Activated CD4-positive, alpha-beta T cell treated with anti-CD3 and anti-CD28 coated beads, Interleukin-2, amount 50 U/mL, for 24 hours (primary cell): ENCODE data around the gene GNG8.
A peak's percentile ranks its signal among the peaks of the same experiment; 100 is the strongest.

Experiments used
- DNase-seq, 2 donors: peaks; one replicate each; pipeline ENCODE4 v3.0.0-alpha.2; 2020; ENCODE audit warnings: low read depth in 1 of 2, low spot score in 1 of 2

GNG8 gene

DNA sequence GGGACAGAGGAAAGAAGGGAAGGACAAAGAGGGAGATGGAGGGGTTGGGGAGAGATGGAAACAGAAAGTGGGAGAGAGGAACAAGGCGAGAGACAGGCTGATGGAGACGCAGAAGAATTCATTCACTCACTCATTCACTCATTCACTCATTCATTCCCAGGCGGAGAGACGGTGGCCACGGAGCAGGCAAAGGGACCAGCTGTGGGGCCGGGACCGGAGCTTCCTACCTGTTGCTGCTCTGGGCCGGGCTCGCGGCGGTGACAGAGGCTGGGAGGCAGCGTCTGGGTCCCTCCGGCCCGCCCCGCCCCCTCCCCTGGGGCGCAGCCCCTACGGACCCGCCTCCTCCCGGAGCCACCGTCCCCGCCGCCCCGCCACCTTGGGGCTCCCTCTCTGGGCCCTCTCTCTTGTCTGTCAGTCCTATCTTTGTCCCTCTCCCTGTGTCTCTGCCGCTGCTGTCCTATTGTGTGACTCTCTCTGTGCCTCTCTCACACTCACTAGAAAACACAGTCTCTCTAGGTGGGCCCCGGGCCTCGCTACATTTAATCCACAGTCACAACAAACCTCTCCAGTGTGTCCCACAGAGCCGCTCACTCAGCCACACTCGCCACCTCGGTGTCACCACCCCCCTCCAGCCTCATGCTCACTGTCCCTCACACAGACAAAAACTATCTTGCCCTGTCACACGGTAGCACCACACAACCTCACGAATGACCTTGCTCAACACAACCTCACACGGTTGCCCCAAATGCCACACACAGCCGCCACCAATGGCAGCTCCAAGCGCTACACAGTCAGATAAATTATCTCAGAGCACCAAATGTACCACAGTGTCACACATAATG is at the start of gene GNG8:
TSS of gene GNG8 (minus strand) at position 283 of the 842 bp plus-strand sequence. CDS start 1,520 bp downstream, outside the sequence.
- DNase-seq = no peak

DNA sequence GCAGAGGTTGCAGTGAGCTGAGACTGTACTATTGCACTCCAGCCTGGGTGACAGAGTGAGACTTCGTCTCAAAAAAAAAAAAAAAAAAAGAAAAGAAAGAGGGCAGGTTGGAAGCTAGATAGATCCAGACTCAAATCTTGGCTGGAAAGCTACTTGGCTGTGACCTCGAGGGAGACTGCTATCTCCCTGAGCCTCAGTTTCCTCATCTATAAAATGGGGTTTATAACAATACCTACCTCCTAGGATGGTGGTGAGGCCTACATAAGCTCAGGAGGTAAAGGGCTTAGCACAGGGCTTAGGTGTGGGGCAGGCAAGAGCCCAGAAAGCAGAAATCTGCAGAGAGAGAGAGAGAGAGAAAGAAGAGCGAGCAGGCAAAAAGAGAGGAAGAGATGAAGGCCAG is 49.2 kb upstream of the GNG8 start:
- no peak for DNase-seq

DNA sequence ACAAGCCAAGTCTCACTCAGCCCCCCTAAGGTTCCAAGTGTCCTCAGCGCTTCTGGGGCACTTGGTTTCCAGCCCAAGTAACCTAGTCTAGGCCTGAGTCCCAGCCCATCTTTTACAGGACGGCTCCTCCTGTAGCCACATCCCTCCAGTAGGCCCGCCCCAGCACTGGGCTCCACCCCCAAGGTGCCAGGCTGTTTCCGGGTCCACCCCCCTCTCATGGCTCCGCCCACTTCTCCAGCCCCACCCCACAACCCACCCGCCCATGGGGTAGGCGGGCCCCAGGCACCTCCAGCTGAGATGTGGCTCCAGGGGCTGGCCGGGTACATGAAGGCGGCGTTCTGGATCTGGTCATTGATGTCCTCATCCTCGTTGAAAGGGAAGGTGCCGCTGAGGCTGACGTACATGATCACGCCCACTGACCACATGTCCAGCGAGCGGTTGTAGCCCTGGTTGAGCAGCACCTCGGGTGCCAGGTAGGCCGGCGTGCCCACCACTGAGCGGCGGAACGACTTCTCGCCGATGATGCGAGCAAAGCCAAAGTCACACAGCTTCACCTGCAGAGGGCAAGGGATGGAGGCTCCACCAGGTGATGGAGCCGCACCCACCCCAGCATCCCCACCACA is 42.2 kb upstream of the GNG8 start:
- DNase-seq = peak; percentile 32 to 33

DNA sequence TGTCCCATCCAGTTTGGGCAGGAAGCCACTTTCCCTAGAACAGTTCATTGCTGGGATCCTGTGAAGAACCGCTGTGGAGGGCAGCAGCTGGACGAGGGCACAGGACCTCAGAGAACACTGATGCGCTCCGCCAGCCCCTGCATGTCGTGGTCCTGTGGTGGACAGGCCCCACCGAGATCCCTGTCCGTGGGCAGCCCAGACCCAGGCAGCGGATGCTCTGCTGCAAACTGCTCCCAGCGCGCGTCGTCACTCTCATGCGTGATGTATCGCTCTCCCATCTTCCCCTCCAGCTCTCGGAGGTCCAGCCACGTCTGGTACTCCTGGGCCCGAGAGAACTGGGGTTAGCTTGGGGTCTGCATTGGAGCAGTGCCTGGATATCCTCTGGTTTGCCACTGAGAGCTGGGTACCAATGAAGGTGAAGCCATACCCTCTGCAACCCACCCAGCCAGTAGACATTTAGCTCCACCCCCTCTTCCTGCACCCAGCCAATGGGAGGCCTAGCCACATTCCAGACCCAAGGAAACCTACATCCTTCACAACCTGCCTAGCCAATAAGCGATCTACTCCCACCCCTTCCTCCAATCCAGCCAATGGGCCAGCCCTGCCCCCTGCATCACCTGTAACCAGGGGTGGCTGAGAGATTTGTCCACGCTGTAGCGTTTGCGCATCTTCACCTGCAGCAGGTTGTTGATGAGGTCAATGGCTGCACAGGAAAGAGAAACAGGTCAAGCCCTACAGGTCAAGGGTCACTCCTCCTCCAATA is 38.6 kb upstream of the GNG8 start:
- no peak for DNase-seq

DNA sequence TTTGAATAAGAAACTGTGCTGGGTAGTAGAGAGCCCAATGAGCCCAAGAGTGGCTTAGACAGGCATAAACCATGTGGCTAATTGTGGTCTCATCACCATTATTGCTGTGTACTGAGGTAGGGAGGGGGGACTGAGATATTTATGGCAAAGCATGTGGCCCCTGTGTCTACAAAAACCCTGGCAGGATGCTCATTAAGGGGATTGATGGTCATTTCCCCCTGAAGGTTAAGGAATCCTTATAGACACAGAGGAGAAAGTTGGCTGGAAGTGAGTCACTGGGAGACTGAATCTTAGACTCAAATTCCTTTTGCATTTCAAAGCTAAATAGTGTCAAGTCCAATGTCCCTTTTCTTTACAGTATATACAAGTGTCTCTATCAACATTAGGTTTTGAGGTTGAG is 34.8 kb upstream of the GNG8 start:
- DNase-seq = no peak

DNA sequence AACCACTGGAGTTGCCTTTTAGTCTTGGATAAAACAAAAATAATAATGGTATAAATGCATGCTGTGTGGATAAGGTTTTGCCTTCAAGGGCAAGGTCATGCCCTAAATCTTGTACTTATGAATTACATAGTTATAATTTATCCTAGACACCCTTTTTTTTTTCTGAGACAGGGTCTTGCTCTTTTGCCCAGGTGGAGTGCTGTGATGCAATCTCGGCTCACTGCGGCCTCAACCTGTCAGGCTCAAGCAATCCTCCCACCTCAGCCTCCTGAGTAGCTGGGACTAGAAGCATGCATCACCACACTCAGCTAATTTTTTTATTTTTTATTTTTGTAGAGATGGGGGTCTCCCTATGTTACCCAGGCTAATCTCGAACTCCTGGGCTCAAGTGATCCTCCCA is 32.7 kb upstream of the GNG8 start:
- no peak for DNase-seq

DNA sequence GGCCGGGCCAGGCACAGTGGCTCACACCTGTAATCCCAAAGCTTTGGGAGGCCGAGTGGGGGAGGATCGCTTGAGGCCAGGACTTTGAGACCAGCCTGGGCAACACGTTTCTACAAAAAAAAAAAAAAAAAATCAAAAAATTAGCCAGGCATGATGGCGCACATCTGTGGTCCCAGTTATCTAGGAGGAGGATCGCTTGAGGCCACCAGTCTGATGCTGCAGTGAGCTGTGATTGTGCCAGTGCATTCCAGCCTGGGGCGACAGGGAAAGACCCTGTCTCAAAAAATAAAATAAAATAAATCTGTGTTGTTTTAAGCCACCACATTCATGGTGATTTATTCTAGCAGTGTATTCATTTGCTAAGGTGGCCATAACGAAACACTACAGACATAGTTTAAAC is 29.1 kb upstream of the GNG8 start:
- no peak for DNase-seq

DNA sequence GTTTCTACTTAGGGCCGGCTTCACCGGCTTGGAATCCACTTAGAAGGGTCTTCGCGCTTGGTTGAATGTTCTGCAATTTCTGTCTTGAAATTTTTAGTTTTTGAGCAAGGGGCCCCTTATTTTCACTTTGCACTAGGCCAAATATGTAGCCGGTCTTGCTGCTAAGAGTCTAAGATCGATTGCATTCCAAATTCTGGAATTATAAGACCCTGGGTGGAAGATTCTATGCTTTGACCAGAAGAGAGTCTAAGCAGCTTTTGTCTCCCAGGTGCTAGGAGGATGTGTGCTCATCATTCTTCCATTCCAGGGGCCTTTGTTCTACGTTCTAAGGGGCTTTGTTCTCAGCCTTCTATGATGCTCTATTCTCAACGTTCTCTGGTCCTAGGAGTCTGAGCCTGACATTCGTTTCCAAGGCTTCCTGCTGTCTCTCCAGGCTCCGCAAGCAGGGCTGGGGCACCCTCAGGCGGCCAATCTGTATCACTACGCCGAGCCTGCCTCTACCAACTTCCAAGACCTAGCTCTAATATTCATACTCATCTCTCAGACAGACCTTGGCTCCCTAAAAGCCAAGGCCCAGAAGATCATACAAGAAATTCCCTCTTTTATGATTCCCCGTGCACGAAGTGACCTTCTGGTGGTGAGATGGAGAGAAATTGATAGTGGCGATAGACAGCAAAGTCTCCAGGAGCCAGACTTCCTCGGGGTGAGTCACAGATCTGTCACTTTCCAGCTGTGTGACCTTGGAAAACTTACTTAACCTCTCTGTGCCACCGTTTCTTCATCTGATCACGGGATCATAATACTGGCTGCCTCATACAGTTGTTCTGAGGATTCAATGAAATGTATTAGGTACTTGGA is 26.0 kb upstream of the GNG8 start:
- DNase-seq = peak; percentile 57 to 67

DNA sequence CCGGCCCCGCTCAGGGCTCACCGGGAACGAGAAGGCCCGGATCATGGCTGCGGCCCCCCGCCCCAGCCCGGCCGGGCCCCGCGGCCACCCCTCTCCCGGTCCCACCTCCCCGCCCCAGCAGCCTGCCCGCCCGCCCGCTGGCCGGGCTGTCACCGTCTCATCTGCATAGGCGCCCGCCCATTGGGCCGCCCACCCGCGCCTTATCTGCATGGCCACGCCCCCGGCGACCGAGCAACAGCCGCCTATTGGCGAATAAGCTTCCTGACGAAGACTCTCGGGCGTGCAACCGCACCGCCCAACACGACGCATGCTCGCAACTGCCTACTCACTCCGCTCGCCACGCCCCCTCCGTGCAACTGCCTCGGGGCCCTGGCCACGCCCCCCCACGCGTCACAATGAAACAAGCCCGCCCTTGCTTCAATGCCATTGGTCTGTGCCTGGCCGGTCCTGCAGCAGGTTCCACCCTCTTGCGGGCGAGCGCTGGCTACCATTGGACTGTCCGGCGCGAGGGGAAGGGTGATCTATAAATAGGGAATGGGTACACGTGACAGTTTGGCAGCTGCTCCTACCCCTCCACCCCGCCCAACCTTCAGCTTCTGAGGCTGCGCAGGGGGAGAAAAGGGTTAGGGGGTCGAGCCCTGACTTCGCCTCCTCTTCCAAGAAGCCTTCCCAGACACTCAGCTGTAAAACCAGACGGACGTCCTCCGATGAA is 25.2 kb upstream of the GNG8 start, which contains the start of gene DACT3:
TSS of gene DACT3 (minus strand) at position 163 of the 712 bp plus-strand sequence. CDS start at position 45, 118 bp downstream.
- peak; percentile 99 to 100 for DNase-seq

DNA sequence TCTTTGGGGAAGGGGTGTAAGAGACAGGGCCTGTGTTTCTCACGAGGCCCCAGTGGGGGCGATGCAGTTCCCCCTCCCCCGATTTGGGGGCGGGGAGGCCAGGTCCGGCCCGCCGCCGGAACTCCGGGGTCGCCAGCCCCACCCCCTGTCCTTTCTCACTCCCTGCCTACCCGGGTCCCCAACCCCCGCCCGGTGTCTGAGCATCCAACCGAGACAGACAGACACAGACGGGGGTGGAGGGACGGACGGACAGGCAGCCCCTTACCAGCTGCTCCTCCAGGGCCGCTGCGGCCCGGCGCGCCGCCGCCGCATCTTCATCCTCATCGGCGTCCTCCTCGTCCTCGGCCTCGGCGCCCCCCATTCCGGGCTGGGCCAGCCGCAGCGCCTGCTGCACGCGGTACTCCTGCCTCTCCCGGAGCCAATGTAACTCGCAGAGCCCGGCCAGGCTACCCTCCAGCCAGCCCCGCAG is 24.6 kb upstream of the GNG8 start:
- DNase-seq = no peak

DNA sequence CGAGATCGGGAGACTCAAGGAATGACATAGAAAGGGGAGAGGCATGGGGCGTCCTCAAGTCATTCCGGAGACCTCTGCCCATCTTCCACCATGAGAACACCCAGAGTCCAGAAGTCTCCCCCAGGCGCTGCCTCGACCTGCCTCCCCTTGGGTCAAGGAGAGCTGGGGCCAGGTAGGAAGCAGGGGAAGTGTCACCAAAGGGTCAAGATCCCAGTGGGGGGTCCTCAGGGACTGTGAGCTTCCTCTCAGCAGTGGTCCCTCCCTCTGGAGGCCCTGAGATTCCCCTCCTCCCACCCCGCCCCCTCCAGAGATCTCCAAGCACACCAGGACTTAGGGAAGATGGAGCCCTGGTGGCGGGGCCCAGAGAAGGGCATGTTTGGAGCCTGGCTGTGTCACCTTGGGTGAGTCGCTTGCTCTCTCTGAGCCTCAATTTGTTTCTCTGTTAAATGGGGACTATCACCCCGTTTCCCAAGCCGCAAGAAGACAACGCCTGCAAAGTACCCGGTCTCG is 24.1 kb upstream of the GNG8 start:
- no peak for DNase-seq

DNA sequence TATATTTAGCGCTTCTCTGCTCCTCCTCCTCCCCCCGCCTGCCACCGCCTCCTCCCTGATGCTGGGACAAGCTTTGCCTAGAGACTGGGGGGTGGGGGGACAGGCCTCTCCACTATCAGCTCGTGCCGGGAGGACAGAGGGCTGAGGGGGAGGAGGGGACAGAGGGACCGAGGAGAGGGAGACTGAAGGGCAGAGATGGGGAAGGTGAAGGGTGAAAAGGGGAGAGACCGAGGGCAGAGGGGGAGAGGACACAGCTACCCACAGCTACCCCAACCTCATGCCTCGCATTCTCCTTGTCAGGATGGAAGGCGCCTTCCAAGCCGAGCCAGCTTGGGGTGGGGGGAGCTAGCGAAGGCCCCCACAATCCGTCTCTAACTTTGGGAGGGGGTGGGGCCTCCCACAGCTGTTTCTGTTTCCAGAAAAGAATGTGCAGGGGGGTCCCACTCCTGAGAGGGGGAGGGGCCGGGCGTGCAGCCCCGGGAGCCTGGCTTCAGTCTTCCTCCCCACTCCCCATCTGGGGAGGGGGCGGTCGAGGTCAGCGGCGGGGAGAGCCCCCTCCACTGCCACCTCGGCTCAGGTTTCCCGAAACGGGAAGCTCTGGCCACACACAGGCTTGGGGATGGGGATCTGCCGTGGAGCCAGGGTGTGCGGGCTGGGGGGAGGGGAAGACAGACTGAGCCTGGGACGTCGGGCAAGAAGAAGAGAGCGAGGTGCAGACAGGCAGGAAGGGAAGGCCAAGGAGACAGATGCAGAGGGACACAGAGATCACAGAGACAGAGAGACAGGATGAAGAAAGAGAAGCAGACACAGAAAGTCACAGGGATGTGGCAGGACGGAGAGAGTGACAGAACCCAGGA is 23.4 kb upstream of the GNG8 start:
- no peak for DNase-seq

DNA sequence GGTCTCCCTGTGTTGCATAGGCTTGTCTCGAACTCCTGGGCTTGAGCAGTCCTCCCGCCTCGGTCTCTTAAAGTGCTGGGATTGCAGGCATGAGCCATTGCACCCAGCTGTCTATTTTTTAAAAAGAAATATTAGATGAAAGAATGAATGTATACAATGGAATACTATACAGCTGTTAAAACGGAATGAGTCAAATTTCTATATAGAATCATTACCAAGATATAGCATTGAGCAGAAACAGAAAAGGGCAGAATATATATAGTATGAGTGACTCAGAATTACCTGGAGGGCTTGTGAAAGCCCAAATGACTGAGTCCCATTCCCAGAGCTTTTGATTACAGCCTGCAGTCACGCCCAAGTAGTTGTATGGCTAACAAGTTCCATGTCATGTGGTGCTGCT is 20.5 kb upstream of the GNG8 start:
- DNase-seq = no peak

DNA sequence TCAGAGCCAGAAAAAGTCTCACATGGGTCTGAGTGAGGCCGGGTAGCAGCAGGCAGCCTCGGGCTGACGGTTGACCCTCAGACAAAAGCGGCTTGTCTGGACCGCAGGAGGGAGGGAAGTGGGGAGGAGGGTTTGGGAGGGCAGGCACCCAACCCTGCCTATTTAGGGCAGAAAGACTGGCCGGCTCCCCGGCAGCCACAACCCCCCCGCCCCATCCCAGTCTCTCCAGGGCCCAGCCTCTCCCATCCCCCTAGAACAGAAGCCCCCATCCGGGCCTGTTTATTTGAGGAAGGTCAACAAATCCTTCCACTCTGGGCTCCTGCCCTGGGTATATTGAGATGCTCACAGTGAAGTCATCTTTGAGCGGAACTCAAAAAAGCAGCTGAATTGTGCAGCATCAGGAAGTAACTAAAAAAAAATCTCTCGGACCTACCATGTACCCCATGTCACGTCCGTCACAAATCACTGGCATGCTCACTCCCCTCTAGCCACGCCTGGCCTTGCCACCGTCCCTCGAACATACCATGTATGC is 18.7 kb upstream of the GNG8 start:
- no peak for DNase-seq

DNA sequence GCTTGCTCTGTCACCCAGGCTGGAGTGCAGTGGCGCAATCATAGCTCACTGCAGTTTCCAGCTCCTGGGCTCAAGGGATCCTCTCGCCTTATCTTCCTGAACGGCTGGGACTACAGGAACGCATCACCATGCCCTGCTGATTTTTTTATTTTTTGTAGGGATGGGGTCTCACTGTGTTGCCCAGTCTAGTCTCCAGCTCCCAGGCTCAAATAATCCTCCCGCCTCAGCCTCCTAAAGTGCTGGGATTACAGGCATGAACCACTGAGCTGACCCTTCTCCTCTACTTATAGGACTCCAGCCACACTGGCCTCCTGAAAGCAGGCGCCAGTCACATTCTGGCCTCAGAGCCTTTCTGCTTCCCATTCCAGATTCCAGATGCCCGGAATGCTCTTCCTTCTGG is 14.4 kb upstream of the GNG8 start:
- DNase-seq = no peak

DNA sequence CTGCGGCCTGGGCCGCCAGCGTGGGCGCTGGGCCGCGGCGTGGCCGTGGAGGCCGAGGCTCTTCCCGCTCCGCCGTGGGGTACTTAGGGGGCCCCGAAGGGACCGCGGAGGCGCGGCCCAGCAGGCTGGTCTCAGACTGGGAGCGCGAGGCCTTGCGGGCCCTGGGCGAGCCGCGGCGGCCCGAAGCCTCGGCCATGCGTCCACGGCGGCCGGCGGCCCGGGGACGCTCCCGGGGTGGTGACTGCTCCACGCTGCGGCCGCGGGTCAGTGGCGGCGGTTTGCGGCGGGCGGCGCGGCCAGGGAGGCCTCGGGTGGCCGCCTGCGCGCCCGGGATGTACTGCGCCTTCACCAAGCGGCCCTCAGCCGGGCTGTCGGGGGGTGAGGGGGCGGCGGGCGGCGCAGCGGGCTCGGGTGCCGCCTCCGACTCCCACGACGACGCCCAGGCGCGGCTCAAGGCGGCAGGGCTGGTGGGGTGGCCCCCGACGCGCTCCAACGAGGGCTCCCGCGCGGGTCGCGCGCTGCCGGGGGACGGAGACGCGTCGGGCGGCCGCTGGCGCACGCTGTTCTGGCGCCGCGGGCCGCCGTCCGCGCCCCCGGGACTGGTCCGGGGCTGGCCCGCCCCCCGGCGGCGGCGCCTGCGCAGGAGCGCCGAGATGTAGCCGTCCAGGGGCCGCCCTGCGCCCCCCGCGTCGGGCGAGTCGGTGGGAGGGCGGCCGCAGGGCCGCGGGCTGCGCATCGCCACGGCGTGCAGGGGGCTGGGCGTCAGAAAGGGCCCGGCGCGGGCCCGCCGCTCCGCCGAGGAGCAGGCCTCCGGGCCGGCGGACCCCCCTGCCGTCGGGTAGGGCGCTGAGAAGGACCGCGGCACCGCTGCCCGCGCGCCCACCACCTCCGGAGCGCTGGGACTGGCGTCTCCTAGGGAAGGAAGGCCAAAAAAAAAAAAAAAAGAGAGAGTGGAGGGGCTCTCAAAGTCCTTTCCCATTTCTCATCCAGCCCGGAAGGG is 13.3 kb upstream of the GNG8 start:
- DNase-seq = no peak
